Measurements from ENCODE around the gene OR52L1.
"Not testable (repeated sequence)": the region's sequence is repeated elsewhere in the genome, so short reads cannot be mapped to it uniquely, and the experiment has no call there.

Gene OR52L1

DNA sequence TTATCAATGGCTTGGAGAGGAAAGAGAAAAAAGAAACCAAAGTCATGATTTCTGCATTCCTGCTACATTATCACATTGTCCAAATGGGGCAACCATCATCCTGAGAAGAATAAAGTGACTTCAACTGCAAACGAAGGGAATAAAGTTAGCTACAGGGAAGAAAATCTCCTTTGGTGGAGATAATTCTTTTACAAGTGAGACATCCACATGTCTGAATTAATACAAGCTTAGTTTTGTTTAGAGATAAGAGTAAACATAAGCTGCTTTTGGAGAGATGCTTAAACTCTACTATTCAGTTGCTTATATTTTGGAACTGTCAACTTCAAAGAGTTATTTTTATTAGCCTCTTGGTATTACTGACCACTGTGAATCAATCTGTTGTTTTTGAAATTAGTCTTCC is at the start of gene OR52L1:
OR52L1 (minus strand) TSS at position 101 of the 400 bp plus-strand sequence; CDS start at position 46, 55 bp downstream.
- DNase-seq (ENCODE audit: low spot score) = no peak

DNA sequence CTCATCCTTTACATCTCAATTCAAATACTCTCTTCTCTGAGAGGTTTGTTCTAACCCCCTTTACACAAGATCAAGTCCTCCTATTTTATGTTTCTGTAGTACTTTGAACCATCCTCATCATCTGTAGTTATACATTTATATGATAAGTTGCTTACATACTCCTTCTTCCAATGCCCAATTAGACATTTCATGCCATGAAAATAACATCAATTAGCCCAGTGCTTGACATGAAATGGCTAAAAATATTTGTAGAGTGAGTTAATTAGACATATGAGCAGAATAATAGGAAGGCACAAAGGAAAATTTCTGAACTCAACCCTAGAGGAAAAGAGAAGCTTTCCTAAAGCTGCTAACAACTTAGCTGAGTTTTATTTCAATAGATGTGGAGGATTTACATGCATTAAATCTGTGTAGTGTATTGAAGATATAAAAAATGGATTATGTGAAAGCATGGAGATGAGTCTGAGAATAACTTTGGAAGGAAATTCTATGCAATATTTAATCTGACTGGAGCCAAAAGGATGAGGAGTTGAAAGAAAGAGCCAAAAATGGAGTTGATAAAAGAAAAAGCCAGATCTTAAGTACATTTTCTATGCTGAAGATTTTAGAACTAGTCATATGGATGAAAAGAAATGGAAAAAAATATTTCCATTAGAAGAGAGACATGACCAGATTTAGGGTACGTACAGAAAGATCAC is 44.1 kb upstream of the OR52L1 start, which contains the start of gene OR56A1:
OR56A1 (minus strand) TSS at position 51 of the 698 bp plus-strand sequence. CDS start 3,066 bp downstream, outside the sequence.
- no peak for DNase-seq (ENCODE audit: low spot score)

DNA sequence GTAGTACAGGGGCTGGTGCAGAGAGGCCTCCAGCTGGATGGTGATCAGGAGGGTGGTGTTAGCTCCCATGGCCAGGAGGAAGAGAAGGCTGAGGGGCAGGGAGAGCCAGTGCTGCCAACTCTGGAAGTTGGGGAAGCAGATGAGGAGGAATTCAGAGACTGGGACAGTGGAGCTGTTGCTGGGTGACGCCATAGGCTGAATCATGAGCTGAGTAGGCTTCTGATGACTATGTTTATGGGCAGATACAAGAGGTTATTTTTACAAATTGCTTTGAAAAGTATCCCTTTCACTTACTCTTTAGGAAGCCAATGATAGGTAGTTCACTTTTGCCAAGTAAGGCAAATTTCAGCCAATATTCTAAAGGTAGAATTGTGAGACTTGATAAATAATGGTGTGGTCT is 40.7 kb upstream of the OR52L1 start:
- no peak for DNase-seq (ENCODE audit: low spot score)

DNA sequence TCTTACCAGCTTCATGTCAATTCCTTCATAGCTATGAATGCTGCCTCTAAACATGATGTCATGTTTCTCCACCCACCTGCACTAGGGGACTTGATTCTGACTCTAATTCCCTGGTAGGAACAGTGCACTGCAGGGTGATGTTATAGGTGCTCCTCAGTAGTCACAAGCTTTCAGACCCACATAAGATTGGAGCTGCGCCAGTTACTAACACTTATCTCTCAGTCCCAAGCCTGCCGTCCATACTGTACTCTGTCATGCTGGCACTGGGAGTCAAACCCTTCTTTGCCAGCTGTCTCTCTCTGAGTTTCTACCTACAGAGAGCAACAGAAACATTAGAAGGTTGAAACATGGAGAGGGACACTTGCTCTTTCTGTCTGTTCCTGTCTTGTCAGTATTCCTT is 38.3 kb upstream of the OR52L1 start:
- DNase-seq (ENCODE audit: low spot score) = no peak

GRCh38 chr11:6022956-6023355 is 36.2 kb upstream of the OR52L1 start:
- DNase-seq (ENCODE audit: low spot score) = peak; percentile 57

- DNase-seq (ENCODE audit: low spot score) = no peak
These were observed 26.3 kb upstream of the OR52L1 start for GRCh38 chr11:6013042-6013441.

- DNase-seq (ENCODE audit: low spot score) = no peak
These were observed 25.4 kb upstream of the OR52L1 start for GRCh38 chr11:6012035-6012668.

DNA sequence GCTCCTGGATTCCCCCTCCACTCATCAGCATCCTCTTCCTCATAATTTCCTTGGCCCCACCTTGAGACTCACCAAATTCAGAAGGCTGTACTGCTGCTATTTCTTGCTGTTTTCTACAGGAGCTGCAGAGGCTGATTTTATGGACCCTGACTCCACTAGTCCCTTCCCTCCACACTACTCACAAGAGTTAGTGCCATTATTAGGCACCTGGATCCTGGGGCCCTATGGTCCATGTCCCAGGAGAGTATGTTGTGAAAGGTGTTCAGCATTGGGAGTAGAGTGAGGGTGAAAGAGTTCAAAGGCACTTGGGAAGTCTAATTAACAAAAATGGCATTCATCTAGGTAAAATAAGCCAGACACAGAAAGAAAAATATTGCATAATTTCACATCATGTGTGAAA is 20.1 kb upstream of the OR52L1 start, which contains the start of gene OR56A4:
OR56A4 (minus strand) TSS at position 101 of the 400 bp plus-strand sequence. CDS start 3,954 bp downstream, outside the sequence.
- no peak for DNase-seq (ENCODE audit: low spot score)

DNA sequence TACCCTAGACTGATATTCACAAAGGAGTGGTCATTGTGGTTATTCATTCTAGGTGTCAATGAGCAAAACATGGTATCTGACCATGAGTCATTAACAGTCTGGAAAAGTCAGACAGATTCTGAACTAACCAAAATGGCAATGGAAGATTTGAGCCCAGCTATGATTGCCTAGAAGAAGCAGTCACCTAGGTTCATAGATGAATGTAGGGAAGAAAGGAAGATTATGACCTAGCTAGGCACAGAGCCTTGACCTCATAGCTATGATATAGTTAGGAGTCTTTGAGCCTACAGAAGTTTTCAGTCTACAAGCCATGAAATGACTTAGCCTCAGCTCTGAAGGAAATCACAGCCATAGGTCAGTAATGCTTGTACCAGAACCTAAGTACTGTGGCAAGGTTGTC is 19.6 kb upstream of the OR52L1 start:
- no peak for DNase-seq (ENCODE audit: low spot score)

GRCh38 chr11:6002202-6002699 is 15.5 kb upstream of the OR52L1 start:
- no peak for DNase-seq (ENCODE audit: low spot score)

DNA sequence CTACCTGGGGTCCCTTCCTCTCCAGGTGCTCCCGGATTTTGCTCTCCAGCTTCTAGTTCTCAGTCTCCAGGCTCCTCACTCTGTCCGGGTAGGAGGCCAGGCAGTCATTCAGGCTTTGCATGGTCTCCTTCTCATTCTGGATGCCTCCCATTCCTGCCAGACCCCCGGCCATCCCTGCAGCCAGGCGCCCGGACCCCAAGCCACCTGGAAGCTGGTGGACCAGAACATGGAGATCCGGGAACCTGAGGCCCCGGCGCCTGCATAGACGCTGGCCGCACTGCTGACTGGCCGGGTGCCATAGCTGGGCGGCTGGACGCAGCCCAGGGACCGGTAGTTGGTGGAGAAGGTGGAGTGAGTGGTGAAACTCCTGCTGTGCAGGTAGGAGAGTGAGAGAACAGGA is 8.0 kb upstream of the OR52L1 start:
- no peak for DNase-seq (ENCODE audit: low spot score)

DNA sequence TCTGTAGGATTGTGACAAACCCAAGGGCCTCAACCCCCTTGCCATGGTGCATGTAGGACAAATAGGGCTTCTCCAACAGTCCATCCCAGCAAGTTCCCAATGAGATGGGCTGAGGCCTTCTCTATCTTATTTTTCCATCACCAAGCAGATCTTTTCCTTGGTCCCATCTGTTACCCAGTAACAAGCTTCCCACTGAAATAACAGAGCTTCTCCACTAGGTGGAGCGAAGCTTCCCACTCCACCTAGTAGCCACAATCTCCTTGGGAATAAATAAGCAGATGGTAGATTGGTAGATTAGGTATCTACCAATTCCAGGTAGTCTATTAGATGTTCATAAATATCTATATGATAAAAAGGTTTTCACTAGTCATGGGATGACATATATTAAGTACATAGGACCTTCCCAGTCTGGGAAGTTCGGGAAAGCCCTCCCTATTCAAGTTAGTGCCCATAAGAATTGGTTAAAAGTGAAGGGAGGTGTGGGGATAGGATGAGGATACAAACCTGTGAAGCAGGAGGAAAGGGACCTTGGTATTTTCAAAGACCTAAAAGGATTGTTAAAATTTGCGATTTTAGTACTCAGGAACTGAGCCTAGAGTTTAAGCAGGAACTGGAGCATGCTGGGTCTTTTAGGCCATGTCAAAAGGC is 5.9 kb upstream of the OR52L1 start:
- DNase-seq (ENCODE audit: low spot score) = peak; percentile 56

DNA sequence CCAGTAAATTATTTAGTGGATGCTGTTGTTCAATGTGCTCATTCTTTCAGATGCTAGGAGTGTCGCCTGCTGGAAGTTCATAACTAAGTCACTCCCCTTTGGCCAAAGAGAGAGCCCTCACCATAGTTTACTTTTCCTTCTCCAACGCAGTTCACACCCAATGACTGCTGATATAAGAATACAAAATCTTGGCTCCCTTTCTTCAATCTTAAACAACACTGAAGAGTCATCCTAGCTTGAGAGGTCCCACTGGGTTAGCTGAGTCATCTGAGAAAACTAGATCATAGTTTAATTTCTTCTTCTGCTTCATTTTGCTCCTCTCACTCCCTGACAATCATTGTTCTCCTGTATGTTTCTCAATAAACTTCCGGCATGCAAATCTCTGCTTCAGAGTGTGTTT is 5.4 kb upstream of the OR52L1 start:
- no peak for DNase-seq (ENCODE audit: low spot score)

DNA sequence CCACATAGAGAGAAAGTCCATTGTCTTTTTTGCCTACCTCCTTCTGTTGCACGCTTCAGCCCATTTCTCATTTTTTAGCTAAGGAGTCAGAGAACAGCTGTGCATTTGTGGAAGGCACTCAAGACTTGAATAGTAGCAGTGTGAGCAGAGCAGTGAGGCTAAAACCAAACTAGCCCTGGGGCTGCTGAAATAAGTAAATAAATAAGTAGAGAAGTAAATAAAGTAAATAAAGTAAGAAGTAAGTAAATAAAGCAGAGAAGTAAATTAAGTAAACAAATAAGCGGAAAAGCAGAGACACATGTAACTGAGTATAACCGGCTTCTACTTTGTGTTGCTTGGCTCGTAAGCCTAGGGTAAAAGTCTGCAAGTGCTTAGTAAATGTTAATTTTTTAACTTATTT is 2.4 kb upstream of the OR52L1 start:
- DNase-seq (ENCODE audit: low spot score) = no peak

- no peak for DNase-seq (ENCODE audit: low spot score)
These were observed 3.3 kb downstream of the OR52L1 start for GRCh38 chr11:5983443-5983842.

DNA sequence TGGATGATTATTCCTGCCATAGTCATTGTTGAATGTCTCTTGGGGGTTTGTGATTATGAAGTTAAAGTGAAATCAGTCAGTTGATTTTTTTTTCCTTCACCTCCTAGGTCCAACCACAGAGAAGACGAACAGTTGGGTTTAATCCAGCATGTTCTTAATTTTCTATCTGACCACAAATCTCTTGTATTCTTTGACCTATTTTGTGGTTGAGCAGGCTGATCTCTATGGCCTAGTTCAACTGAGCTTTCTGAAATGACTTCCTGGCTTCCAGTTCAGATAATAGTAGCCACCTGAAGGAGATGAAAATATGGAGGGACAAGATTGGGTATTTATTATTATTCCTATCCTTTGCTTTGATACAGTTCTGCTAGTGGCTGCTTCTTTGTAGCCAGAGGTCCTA is 13.3 kb downstream of the OR52L1 start:
- no peak for DNase-seq (ENCODE audit: low spot score)

DNA sequence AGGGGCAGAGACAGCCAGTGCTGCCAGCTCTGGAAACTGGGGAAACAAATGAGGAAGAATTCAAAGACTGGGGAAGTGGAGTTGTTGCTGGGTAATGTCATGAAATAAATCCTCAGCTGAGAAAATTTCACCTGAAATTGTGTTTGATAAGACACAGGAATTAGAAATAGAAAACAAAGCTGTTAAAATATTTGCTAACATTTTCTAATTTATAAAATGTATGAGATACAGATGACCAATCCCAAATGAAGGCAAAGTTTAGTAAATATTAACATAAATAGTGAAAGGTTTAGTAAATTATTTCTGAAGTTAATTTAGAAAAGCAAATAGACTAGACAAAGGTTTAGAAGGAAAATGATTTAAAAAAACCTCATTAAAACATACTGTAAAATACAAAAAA is 18.4 kb downstream of the OR52L1 start, which contains the start of gene OR56A5:
OR56A5 (minus strand) TSS at position 101 of the 400 bp plus-strand sequence; CDS start at position 101, 0 bp downstream.
- no peak for DNase-seq (ENCODE audit: low spot score)

DNA sequence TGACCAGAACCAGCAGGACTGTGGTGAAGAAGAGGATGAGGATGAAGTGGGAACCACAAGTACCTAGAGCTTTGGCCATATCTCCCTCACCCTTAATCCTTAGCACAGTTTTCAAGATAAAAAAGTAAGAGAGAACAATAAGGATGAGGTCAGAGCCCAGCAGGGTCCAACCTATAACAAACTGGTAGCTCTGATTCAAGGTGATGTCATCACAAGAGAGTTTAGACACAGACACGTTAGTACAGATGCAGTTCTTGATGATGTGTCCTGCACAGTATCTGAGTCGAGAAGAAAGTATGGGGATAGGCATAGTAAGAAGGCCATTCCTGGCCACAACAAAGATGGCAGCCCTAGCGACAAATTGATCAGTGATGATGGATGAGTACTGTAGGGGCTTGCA is 19.1 kb downstream of the OR52L1 start:
- DNase-seq (ENCODE audit: low spot score) = no peak

DNA sequence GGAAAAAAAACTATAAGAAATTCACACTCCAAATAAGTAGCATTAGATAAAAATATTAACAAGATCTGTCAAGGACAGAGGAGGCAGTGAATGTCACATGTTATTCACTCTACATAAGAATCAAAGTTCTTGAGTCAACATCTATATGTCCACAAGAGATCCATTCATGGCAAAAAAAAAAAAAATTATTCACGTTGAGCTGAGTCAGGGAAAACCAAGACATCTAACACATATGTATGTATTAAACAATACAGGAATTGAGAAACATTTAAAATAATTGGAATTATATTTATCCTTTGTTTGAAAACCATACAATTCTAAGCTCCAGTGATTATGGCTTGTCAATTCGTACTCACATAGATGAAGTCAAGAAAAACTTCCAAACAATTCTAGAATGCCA is 19.8 kb downstream of the OR52L1 start:
- no peak for DNase-seq (ENCODE audit: low spot score)

- not testable (repeated sequence) for DNase-seq (ENCODE audit: low spot score)
These were observed 26.0 kb downstream of the OR52L1 start for GRCh38 chr11:5960704-5961320.

DNA sequence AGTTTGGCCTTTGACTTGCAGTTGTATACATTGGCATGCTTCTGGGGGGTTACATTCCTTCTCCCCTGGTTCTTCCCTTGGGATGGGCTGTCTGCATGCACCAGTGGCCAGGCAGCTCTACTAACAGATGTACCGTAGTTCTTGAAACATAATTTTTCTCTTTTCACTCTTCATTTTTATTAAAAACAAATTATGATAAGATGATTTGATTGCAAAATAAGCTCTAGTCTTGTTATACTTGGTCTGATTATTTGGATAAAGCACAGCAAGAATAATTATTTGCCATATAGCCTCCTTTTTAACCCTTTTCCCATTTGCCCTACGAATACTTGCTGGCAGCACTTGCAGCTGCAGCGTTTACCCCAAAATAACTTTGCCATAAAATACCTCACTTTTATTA is 31.2 kb downstream of the OR52L1 start:
- DNase-seq (ENCODE audit: low spot score) = no peak

DNA sequence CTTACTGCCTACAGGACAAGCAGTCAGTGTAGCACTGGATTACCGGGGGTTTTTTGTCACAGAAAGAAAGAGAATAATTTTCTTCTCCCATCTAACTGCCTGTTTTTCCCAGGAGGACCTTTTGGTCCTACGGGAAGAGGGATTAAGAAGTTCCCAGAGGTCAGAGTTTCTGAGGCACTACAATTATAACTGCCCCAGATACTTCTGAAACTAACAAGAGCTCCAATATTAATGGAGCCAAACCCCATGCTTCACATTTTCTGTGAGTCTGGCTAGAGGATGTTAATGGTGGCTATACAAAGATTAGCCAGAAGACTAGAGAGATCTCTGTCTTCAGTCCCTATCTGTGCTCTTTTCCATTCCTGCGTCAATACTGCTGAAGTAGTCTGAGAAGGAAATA is 44.8 kb downstream of the OR52L1 start, which contains the start of gene OR56A3:
OR56A3 (plus strand) TSS at position 301 of the 400 bp plus-strand sequence. CDS start 5,096 bp downstream, outside the sequence.
- no peak for DNase-seq (ENCODE audit: low spot score)
